ENCODE results near the gene METTL14.

The METTL14 gene

DNA sequence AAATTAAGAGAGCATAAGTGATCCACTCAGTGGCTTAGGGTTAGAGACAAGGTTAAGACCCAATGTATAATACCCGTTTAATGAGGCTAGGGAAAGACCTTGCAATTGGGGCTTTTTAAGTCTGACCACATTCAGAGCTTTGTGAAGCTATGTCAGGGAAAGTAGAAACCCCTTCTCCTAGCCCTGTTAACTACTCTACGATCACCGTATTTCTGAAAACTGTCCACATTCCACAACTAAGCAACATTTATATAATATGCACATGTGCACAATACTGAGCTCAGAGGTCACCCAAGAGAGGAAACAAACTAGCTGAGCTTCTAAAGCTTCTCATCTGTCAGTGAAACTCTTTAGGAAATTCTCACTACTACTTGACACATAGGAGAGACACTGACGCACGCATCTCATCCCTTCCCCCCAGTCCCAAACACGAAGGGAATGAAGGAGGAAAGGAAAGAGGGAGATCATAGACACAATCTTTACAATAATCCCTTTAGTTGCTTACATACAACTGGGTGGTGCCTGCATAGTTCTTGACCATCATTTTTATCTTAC, 56.2 kb downstream of the METTL14 start:
- DNase-seq (ENCODE audit: low read depth, low spot score): no peak
- no peak overlapping the region for H3K4me3 ChIP-seq (ENCODE audit: low read depth, low read length)
- TF ChIP-seq, protein P1, sequence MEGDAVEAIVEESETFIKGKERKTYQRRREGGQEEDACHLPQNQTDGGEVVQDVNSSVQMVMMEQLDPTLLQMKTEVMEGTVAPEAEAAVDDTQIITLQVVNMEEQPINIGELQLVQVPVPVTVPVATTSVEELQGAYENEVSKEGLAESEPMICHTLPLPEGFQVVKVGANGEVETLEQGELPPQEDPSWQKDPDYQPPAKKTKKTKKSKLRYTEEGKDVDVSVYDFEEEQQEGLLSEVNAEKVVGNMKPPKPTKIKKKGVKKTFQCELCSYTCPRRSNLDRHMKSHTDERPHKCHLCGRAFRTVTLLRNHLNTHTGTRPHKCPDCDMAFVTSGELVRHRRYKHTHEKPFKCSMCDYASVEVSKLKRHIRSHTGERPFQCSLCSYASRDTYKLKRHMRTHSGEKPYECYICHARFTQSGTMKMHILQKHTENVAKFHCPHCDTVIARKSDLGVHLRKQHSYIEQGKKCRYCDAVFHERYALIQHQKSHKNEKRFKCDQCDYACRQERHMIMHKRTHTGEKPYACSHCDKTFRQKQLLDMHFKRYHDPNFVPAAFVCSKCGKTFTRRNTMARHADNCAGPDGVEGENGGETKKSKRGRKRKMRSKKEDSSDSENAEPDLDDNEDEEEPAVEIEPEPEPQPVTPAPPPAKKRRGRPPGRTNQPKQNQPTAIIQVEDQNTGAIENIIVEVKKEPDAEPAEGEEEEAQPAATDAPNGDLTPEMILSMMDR (IDR thresholded peaks at IDR 0.05; ENCODE audit: low read depth, low read length): no peak
- in situ Hi-C loops (cut with HindIII; ENCODE audit: low sequenced_read_pairs): no loop called here

DNA sequence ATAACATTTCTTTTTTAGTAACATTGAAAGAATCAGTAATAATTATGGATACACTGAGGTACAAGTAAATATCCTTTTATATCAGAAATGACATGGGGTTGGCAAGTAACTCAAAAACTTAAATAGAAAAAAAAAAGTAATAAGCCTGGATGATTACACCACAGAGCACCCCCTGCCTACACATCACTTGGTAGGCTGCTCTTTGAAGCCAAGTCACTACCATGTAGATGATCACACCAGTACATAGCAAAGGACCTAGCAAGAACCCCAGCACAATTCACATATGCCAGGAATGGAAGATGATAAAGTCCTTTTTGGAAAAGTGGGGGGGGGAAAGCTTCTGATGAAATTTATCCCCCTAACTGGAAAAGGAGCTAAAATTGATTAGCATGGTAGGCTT, 56.9 kb downstream of the METTL14 start:
- TF ChIP-seq, protein P1 (IDR thresholded peaks at IDR 0.05; ENCODE audit: low read depth, low read length): no peak
- in situ Hi-C loops (cut with HindIII; ENCODE audit: low sequenced_read_pairs): no loop called here

DNA sequence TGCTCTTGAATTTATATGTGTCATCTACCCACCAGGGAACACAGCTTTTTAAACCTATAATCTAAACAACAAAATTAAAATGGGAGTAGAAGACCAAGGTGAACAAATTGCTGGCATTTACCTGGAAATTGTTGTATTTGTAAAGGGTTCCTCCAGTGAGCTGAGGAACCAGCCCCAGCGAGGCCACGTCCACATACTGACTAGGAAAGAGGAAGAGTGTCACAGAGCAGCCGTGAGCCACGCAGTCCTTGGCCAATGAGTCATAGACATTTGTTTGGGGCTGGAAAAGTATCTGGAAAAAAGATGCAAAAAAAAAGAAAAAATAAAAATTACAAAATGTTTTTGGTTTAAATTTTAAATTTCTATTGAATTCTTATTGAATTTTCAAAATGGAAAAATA, 58.7 kb downstream of the METTL14 start:
- DNase-seq (ENCODE audit: low read depth, low spot score): no peak
- TF ChIP-seq, protein P1 (IDR thresholded peaks at IDR 0.05; ENCODE audit: low read depth, low read length): no peak
- H3K4me3 ChIP-seq (ENCODE audit: low read depth, low read length): no peak overlapping the region
- in situ Hi-C loops (cut with HindIII; ENCODE audit: low sequenced_read_pairs): no loop called here

More for the DNA sequence above, 56.9 kb downstream of the METTL14 start:
- no peak for DNase-seq (ENCODE audit: low read depth, low spot score)
- no peak overlapping the region for H3K4me3 ChIP-seq (ENCODE audit: low read depth, low read length)

DNA sequence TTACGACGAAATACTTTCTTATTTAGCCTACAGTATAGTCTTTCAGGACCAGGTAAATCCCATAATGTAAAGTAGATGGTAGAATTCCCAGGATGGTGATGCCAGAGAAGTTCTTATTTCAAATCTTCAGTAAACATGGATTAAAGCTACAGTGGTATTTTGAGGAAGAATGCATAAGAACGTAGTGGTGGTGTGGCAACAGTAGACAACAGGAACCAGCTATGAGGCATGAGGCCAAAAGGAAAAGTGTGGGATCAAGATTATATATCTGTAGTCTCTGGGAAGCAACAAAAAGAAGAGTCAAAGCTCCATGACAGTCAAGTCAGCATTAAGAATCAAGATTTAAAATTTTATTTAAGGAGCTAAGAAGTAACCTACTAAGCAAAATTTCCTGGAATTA, 60.2 kb downstream of the METTL14 start:
- TF ChIP-seq, protein P1 (IDR thresholded peaks at IDR 0.05; ENCODE audit: low read depth, low read length): no peak
- DNase-seq (ENCODE audit: low read depth, low spot score): no peak
- no peak overlapping the region for H3K4me3 ChIP-seq (ENCODE audit: low read depth, low read length)
- in situ Hi-C loops (cut with HindIII; ENCODE audit: low sequenced_read_pairs): no loop called here

DNA sequence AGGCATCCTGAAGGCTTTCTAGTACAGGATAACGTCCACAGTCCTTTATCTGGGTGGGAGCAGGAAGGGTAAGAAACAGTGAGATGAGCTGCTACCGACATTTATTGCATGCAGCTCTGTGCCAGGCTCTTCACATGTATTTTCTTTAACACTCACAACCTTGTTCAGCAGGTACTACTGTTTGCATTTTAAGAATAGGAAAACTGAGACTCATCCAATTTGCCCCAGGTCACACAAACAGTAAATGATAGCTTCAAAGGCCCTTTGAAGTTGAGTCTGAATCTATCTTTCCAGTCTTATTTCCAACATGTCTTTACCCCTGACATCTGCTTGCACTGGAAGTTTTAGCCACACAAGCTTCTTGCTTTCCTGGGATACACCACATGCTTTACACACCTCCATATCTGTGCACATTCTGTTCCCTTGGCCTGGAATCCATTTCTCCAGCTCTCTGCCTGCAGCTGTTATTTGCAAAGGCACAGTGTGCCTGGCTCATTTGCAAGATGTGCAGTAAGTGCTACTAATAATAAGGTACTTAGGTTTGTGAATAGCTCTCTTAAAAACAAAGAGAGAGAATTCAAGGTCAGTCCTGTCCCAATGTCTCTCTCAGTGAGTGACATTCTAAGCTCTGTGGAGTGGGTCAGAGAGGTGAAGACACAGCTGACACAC, 61.2 kb downstream of the METTL14 start:
- no peak for DNase-seq (ENCODE audit: low read depth, low spot score)
- TF ChIP-seq, protein P1 (IDR thresholded peaks at IDR 0.05; ENCODE audit: low read depth, low read length): no peak
- in situ Hi-C loops (cut with HindIII; ENCODE audit: low sequenced_read_pairs): no loop called here
- no peak overlapping the region for H3K4me3 ChIP-seq (ENCODE audit: low read depth, low read length)

DNA sequence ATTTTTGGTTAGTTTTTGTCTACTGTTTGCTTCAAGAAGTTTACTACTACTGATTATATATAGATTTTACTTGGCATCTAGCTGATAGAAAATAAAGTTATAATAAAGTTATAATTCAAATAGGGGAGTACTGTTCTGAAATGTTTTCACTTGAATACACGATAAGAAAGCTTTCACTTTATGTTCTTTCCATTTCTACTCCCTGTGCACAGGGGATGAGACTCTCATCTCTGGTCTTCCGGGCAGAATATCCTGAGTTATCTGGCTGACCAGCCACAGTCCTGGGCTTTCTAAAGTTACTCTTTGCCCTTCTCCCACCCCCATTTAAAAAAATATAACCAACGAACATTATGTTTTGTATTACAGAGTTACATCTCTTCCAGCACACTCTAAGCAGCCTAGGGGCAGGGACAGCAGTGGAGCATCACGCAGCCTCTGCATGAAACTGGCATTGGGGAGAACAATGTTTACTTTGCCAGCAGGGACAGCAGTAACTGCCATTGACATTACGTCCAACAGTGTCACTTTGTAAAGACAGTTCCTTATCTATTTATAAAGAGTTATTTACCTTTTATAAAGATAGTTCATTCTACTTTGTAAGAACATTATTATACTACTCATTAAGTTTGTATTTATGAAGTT, 64.3 kb downstream of the METTL14 start:
- DNase-seq (ENCODE audit: low read depth, low spot score): no peak
- in situ Hi-C loops (cut with HindIII; ENCODE audit: low sequenced_read_pairs): no loop called here
- no peak overlapping the region for H3K4me3 ChIP-seq (ENCODE audit: low read depth, low read length)
- TF ChIP-seq, protein P1 (IDR thresholded peaks at IDR 0.05; ENCODE audit: low read depth, low read length): no peak

All from astrocyte of the spinal cord (primary cell).